H1 (cell line): Measurements from ENCODE around the gene TFAP2E. TPM values are rescaled to one million over a fixed set of nuclear protein-coding genes. Genes with fewer than 3 reads are reported as not detected.

Source experiments
- CTCF ChIA-PET: fragments of 300-600 bp; sonication (Branson Sonifier 250); formaldehyde crosslinking; loops from one replicate; lab custom pipeline; 2021; ENCODE audit not compliant: partially characterized antibody; lab: Charles Lee
- POLR2A ChIA-PET: fragments of 300-600 bp; sonication (Branson Sonifier 250); formaldehyde crosslinking; loops from one replicate; lab custom pipeline; 2021; ENCODE audit warnings: inconsistent platforms; ENCODE audit not compliant: partially characterized antibody; lab: Charles Lee
- DNase-seq, 2 experiments: peaks; one replicate each; pipeline versions ENCODE4 v3.0.0 to v3.0.0-alpha.2; 2010 to 2022; ENCODE audit warnings: low spot score in 2 of 2, low read depth in 1 of 2, mixed read lengths in 1 of 2
- FAIRE-seq: peaks from 2 replicates; lab custom pipeline; 2011; peaks lifted over from hg19 to GRCh38; lab: Jason Lieb, UNC
- H2AFZ ChIP-seq: 2 replicates; pipeline ENCODE4 v1.8.1; 2012; ENCODE audit warnings: low read length, inconsistent platforms
- H2AK5ac ChIP-seq: 2 replicates; pipeline ENCODE4 v1.6.1; 2013; ENCODE audit warnings: low read depth, low read length
- H2BK120ac ChIP-seq: replicated peaks from 2 replicates; pipeline ENCODE3; 2013; ENCODE audit warnings: low read depth, low read length, inconsistent platforms
- H2BK12ac ChIP-seq: 2 replicates; pipeline ENCODE4 v1.6.1; 2013; ENCODE audit warnings: low read depth, low read length
- H2BK15ac ChIP-seq: 2 replicates; pipeline ENCODE4 v1.6.1; 2013; ENCODE audit warnings: low read length
- H2BK20ac ChIP-seq: 2 replicates; pipeline ENCODE4 v1.6.1; 2013; ENCODE audit warnings: low read length
- H2BK5ac ChIP-seq: 2 replicates; pipeline ENCODE4 v1.6.1; 2013; ENCODE audit warnings: low read depth, low read length
- H3K14ac ChIP-seq: 2 replicates; pipeline ENCODE4 v1.6.1; 2013; ENCODE audit warnings: inconsistent platforms; ENCODE audit not compliant: insufficient read length
- H3K18ac ChIP-seq: 2 replicates; pipeline ENCODE4 v1.6.1; 2013; ENCODE audit warnings: low read length; ENCODE audit errors: extremely low read depth
- H3K23ac ChIP-seq: 2 replicates; pipeline ENCODE4 v1.6.1; 2013; ENCODE audit warnings: inconsistent platforms; ENCODE audit not compliant: insufficient read length
- H3K23me2 ChIP-seq: 2 replicates; pipeline ENCODE4 v1.6.1; 2013; ENCODE audit warnings: low read depth, low read length
- H3K27ac ChIP-seq: 2 replicates; pipeline ENCODE4 v1.6.1; 2011; ENCODE audit warnings: low read depth, low read length, inconsistent platforms
- H3K27me3 ChIP-seq, 4 experiments: replicated peaks in 1 of 4; 1 replicate in 1 of 4; 2 replicates in 3 of 4; pipeline versions ENCODE4 v1.6.1 to v1.8.1; 2011 to 2013; ENCODE audit warnings: low read length in 3 of 4, mild to moderate bottlenecking in 3 of 4, inconsistent platforms in 2 of 4, mixed read lengths in 2 of 4, moderate library complexity in 1 of 4; ENCODE audit not compliant: control insufficient read depth in 3 of 4, insufficient read depth in 3 of 4; ENCODE audit errors: extremely low read depth in 1 of 4
- H3K36me3 ChIP-seq, 4 experiments: 2 replicates each; pipeline versions ENCODE4 v1.6.1 to v1.8.1; 2011 to 2013; ENCODE audit warnings: mild to moderate bottlenecking in 4 of 4, low read length in 3 of 4, moderate library complexity in 2 of 4, control low read depth in 1 of 4, inconsistent platforms in 1 of 4; ENCODE audit not compliant: insufficient read depth in 4 of 4, control insufficient read depth in 2 of 4
- H3K4ac ChIP-seq: replicated peaks from 2 replicates; pipeline ENCODE3; 2013; ENCODE audit warnings: low read length, low read depth, mixed read lengths, inconsistent platforms; ENCODE audit not compliant: insufficient read length
- H3K4me1 ChIP-seq, 4 experiments: replicated peaks in 1 of 4; 1 replicate in 1 of 4; 2 replicates in 3 of 4; pipeline versions ENCODE4 v1.6.1 to v1.8.1; 2011 to 2013; ENCODE audit warnings: low read length in 3 of 4, inconsistent platforms in 2 of 4, mixed read lengths in 1 of 4; ENCODE audit not compliant: insufficient read depth in 4 of 4, control insufficient read depth in 3 of 4
- H3K4me2 ChIP-seq, 2 experiments: 2 replicates each; pipeline versions ENCODE4 v1.6.1 to v1.8.1; 2011 to 2013; ENCODE audit warnings: low read depth in 2 of 2, low read length in 2 of 2, control low read depth in 1 of 2, inconsistent platforms in 1 of 2, mild to moderate bottlenecking in 1 of 2; ENCODE audit not compliant: insufficient read depth in 1 of 2
- H3K4me3 ChIP-seq, 4 experiments: fragments of 200-600, 300-600 bp in 1 of 4; sonication (generic), shearing (Covaris generic), sonication (Bioruptor Twin) in 1 of 4; 2 replicates each; pipeline versions ENCODE4 v1.5.1 to v1.8.1; 2011 to 2016; ENCODE audit warnings: low read length in 4 of 4, low read depth in 3 of 4, control low read depth in 2 of 4, inconsistent platforms in 2 of 4, mild to moderate bottlenecking in 2 of 4, mixed read lengths in 1 of 4, moderate library complexity in 1 of 4; ENCODE audit not compliant: insufficient read depth in 2 of 4; ENCODE audit errors: extremely low read depth in 1 of 4
- H3K56ac ChIP-seq: replicated peaks from 2 replicates; pipeline ENCODE3; 2013; ENCODE audit warnings: low read depth, mild to moderate bottlenecking, mixed read lengths, low read length, inconsistent platforms; ENCODE audit not compliant: insufficient read length
- H3K79me1 ChIP-seq: 2 replicates; pipeline ENCODE4 v1.6.1; 2013; ENCODE audit warnings: low read depth, low read length, control low read depth
- H3K79me2 ChIP-seq, 2 experiments: 2 replicates each; pipeline versions ENCODE4 v1.6.1 to v1.8.1; 2012 to 2013; ENCODE audit warnings: low read length in 2 of 2, mild to moderate bottlenecking in 2 of 2, inconsistent platforms in 1 of 2; ENCODE audit not compliant: insufficient read depth in 2 of 2, control insufficient read depth in 1 of 2
- H3K9ac ChIP-seq, 4 experiments: replicated peaks in 1 of 4; 1 replicate in 1 of 4; 2 replicates in 3 of 4; pipeline versions ENCODE4 v1.6.1 to v1.8.1; 2011 to 2013; ENCODE audit warnings: low read depth in 3 of 4, low read length in 3 of 4, control low read depth in 2 of 4, mild to moderate bottlenecking in 2 of 4, moderate library complexity in 2 of 4, inconsistent platforms in 1 of 4; ENCODE audit errors: extremely low read depth in 1 of 4
- H3K9me3 ChIP-seq, 2 experiments: 2 replicates each; pipeline versions ENCODE4 v1.6.1 to v1.8.1; 2012 to 2013; ENCODE audit warnings: mild to moderate bottlenecking in 2 of 2, moderate library complexity in 2 of 2, control low read depth in 1 of 2, inconsistent platforms in 1 of 2, low read depth in 1 of 2, low read length in 1 of 2, mixed read lengths in 1 of 2; ENCODE audit not compliant: insufficient read depth in 2 of 2
- H4K20me1 ChIP-seq, 2 experiments: replicated peaks in 1 of 2; 2 replicates each; pipeline versions ENCODE3 to v1.8.1; 2011 to 2013; ENCODE audit warnings: inconsistent platforms in 2 of 2, low read length in 2 of 2, mild to moderate bottlenecking in 1 of 2; ENCODE audit not compliant: insufficient read depth in 2 of 2, control insufficient read depth in 1 of 2
- H4K5ac ChIP-seq: 2 replicates; pipeline ENCODE4 v1.6.1; 2013; ENCODE audit warnings: low read length, low read depth, mixed read lengths, inconsistent platforms; ENCODE audit not compliant: insufficient read length
- H4K8ac ChIP-seq: 2 replicates; pipeline ENCODE4 v1.8.0; 2013; ENCODE audit warnings: mild to moderate bottlenecking, moderate library complexity, low read length, inconsistent platforms; ENCODE audit not compliant: insufficient read depth; ENCODE audit errors: extremely low read depth
- H4K91ac ChIP-seq: replicated peaks from 2 replicates; pipeline ENCODE3; 2013; ENCODE audit warnings: low read length, mixed read lengths, inconsistent platforms; ENCODE audit not compliant: insufficient read length
- BACH1 ChIP-seq: IDR thresholded peaks from 2 replicates; pipeline ENCODE4 v1.6.1; 2012; ENCODE audit warnings: low read length, improper control_type of control experiment
- EGR1 ChIP-seq: IDR thresholded peaks from 2 replicates; pipeline ENCODE4 v1.6.1; 2011; ENCODE audit warnings: low read depth, low read length, borderline replicate concordance
- JUND ChIP-seq: IDR thresholded peaks from 2 replicates; pipeline ENCODE4 v1.6.1; 2011; ENCODE audit warnings: mild to moderate bottlenecking, improper control_type of control experiment, low read length
- RAD21 ChIP-seq, 2 experiments: IDR thresholded peaks in 1 of 2; conservative IDR thresholded peaks in 1 of 2; 2 replicates each; pipeline ENCODE4 v1.6.1; 2011; ENCODE audit warnings: low read depth in 2 of 2, low read length in 2 of 2, improper control_type of control experiment in 1 of 2, inconsistent platforms in 1 of 2, mild to moderate bottlenecking in 1 of 2, moderate library complexity in 1 of 2
- RFX5 ChIP-seq: IDR thresholded peaks from 2 replicates; pipeline ENCODE4 v1.6.1; 2011; ENCODE audit warnings: low read depth, low read length, improper control_type of control experiment, borderline replicate concordance
- SAP30 ChIP-seq: fragments of 300-600 bp; sonication (generic); IDR thresholded peaks from 2 replicates; pipeline ENCODE4 v1.7.1; 2012; ENCODE audit warnings: low read length, moderate library complexity, mild to moderate bottlenecking, inconsistent platforms; ENCODE audit not compliant: insufficient read depth, insufficient replicate concordance
- YY1 ChIP-seq: IDR thresholded peaks from 2 replicates; pipeline ENCODE4 v1.6.1; 2011; ENCODE audit warnings: low read depth, mild to moderate bottlenecking, low read length
- WGBS, 2 experiments: shearing (Covaris generic) in 1 of 2; methylation state at CpG; one replicate each; pipeline versions ENCODE4 v1.1.6 to v1.1.7; 2013 to 2015; ENCODE audit warnings: low lambda C conversion rate in 2 of 2, mixed read lengths in 2 of 2, inconsistent platforms in 1 of 2, low coverage in 1 of 2, missing lambda C conversion rate in 1 of 2; ENCODE audit not compliant: insufficient replicate concordance in 2 of 2, insufficient coverage in 1 of 2, insufficient read length in 1 of 2; ENCODE audit errors: extremely low coverage in 1 of 2, missing lambda C conversion rate in 1 of 2; 5-methylcytosine and 5-hydroxymethylcytosine counted together
- polyA plus RNA-seq, 7 experiments: library from polyadenylated mRNA; depleted of rRNA in 3 of 7; stranded (reverse) in 5 of 7; unstranded in 2 of 7; fragments of >200 nt in 5 of 7; fragments of 200-250 nt in 2 of 7; gene quantifications; 1 replicate in 5 of 7; 2 replicates in 1 of 7; 4 replicates in 1 of 7; pipeline versions ENCODE4 v1.2.1 to v1.2.3, GENCODE V29; 2011 to 2013; ENCODE audit warnings: missing spikeins in 2 of 7, mixed read lengths in 2 of 7
- total RNA-seq: library from RNA; stranded (reverse); fragmentation: NEBNext Ultra II Directional; extraction: Animal tissue kit (Norgen Biotek cat#: 25700); gene quantifications from 2 replicates; pipeline ENCODE4 v1.2.1, GENCODE V29; 2021

The TFAP2E gene
- total and polyA plus RNA-seq, 2 of the 8 experiments (the other 6 are each of a cell fraction or from before 2014, with no cell fraction given): 0.24 to 0.50 TPM

GRCh38 chr1:35580949-35581388 lies 7.9 kb downstream of the TFAP2E start:
- H2BK12ac ChIP-seq: no peak overlapping the region
- no peaks in the 10 kb centered on the region for H3K36me3 ChIP-seq
- no peaks in the 10 kb centered on the region for H3K9me3 ChIP-seq
- H2AFZ ChIP-seq: no peak overlapping the region
- H3K79me2 ChIP-seq: no peaks in the 10 kb centered on the region
- ChIA-PET POLR2A (interaction anchor here (0.6 kb wide), 1 partner anchor 876 kb away, joined by 3 read pairs; no protein-coding TSS in a partner anchor), CTCF (interaction anchor here (0.7 to 8.5 kb wide), 4 partner anchors 9 to 146 kb away, joined by 3 to 63 read pairs (median 4); no protein-coding TSS in a partner anchor)
- no peak overlapping the region for H3K4me2 ChIP-seq
- no peak overlapping the region for H4K8ac ChIP-seq
- no peak overlapping the region for H4K91ac ChIP-seq
- H3K4me3 ChIP-seq: no peak overlapping the region
- H2BK20ac ChIP-seq: no peak overlapping the region
- no peaks in the 10 kb centered on the region for H3K79me1 ChIP-seq
- H3K23me2 ChIP-seq: peaks cover 15% of the 10 kb centered on the region; the same call in 1 of the 2 replicates
- peaks cover 25 to 33% (median 32%) of the 10 kb centered on the region in 4 experiments for H3K27me3 ChIP-seq
- no peak overlapping the region for H2AK5ac ChIP-seq
- H2BK15ac ChIP-seq: no peak overlapping the region
- no peak overlapping the region for H2BK120ac ChIP-seq
- peaks cover 0 to 7% of the 10 kb centered on the region in 2 experiments for H4K20me1 ChIP-seq
- no peak overlapping the region for H3K56ac ChIP-seq
- no peak for DNase-seq
- H3K4me1 ChIP-seq: peaks cover 3 to 7% (median 6%) of the 10 kb centered on the region in 4 experiments
- no peak overlapping the region for H3K27ac ChIP-seq
- no peak overlapping the region for H3K23ac ChIP-seq
- no peak for FAIRE-seq
- H3K4ac ChIP-seq: no peak overlapping the region
- H3K14ac ChIP-seq: no peak overlapping the region
- H4K5ac ChIP-seq: no peak overlapping the region
- WGBS, 2 experiments: 93% methylated on average over 4 of the region's 4 CpGs; no CpG with 5 or more reads in 1 of the 2 experiments
- H2BK5ac ChIP-seq: no peak overlapping the region
- H3K9ac ChIP-seq: no peak overlapping the region
- no peak overlapping the region for H3K18ac ChIP-seq
- no peak for TF ChIP-seq RAD21 (IDR thresholded peaks at IDR 0.05 in 1 of 2, conservative IDR thresholded peaks at IDR 0.05 in 1 of 2; ENCODE audit: low read depth in 2 of 2, low read length in 2 of 2)
- no peak for TF ChIP-seq EGR1
- TF ChIP-seq SAP30: no peak
- TF ChIP-seq JUND: no peak
- no peak for TF ChIP-seq YY1
- TF ChIP-seq BACH1: no peak
- no peak for TF ChIP-seq RFX5
